Measurements from ENCODE around the gene CBFA2T2. TPM values are rescaled to one million over a fixed set of nuclear protein-coding genes. Genes with fewer than 3 reads are reported as not detected.
A peak's percentile ranks its signal among the peaks of the same experiment; 100 is the strongest.
"Not testable (repeated sequence)": the region's sequence is repeated elsewhere in the genome, so short reads cannot be mapped to it uniquely, and the experiment has no call there.

The CBFA2T2 gene
- total RNA-seq, 4 donors from 2014 or later = 16.7 to 22.5 (median 19.1) TPM

- no peak for DNase-seq (ENCODE audit: low spot score in 2 of 2)
- H3K9me3 ChIP-seq = no peaks in the 10 kb centered on the region
- H3K4me3 ChIP-seq = no peak overlapping the region
- WGBS, 2 donors = 86 to 89% methylated on average over 7 of the region's 7 CpGs
- H3K4me1 ChIP-seq = no peaks in the 10 kb centered on the region
- H3K27ac ChIP-seq = no peak overlapping the region
- no peaks in the 10 kb centered on the region for H3K36me3 ChIP-seq
- H3K27me3 ChIP-seq = no peaks in the 10 kb centered on the region
- no peak for TF ChIP-seq POLR2A (IDR thresholded peaks at IDR 0.05)
- no peak for TF ChIP-seq EP300 (IDR thresholded peaks at IDR 0.05)
- TF ChIP-seq CTCF (IDR thresholded peaks at IDR 0.05) = no peak
Observed at GRCh38 chr20:33459599-33459998, 30.3 kb upstream of the CBFA2T2 start.

GRCh38 chr20:33460711-33461110 lies 29.2 kb upstream of the CBFA2T2 start:
- TF ChIP-seq EP300 (IDR thresholded peaks at IDR 0.05) (no peak), CTCF (IDR thresholded peaks at IDR 0.05) (no peak), POLR2A (IDR thresholded peaks at IDR 0.05) (no peak)
- no peaks in the 10 kb centered on the region for H3K27me3 ChIP-seq
- 92 to 95% methylated on average over 5 of the region's 5 CpGs for WGBS, 2 donors
- H3K4me3 ChIP-seq = no peak overlapping the region
- H3K4me1 ChIP-seq = peaks cover 0 to 8% (median 1%) of the 10 kb centered on the region in 4 donors
- no peak for DNase-seq (ENCODE audit: low spot score in 2 of 2)
- no peaks in the 10 kb centered on the region for H3K9me3 ChIP-seq
- H3K27ac ChIP-seq = no peak overlapping the region
- no peaks in the 10 kb centered on the region for H3K36me3 ChIP-seq

GRCh38 chr20:33463332-33464101 lies 26.4 kb upstream of the CBFA2T2 start:
- Histone ChIP-seq H3K4me1 (peaks cover 0 to 9% (median 4%) of the 10 kb centered on the region in 4 donors), H3K9me3 (no peaks in the 10 kb centered on the region), H3K27ac (peak overlapping the region in 1 of 4 donors; percentile 28), H3K27me3 (no peaks in the 10 kb centered on the region), H3K36me3 (no peaks in the 10 kb centered on the region), H3K4me3 (no peak overlapping the region)
- DNase-seq (ENCODE audit: low spot score in 2 of 2) = no peak
- TF ChIP-seq POLR2A (IDR thresholded peaks at IDR 0.05) = no peak
- no peak for TF ChIP-seq CTCF (IDR thresholded peaks at IDR 0.05)
- TF ChIP-seq EP300 (IDR thresholded peaks at IDR 0.05) = no peak
- WGBS, 2 donors = 74 to 79% methylated on average over 7 of the region's 7 CpGs

- WGBS, 2 donors = 88 to 91% methylated on average over 8 of the region's 8 CpGs
- H3K36me3 ChIP-seq; DNase-seq (ENCODE audit: low spot score in 2 of 2); H3K4me3 ChIP-seq; H3K9me3 ChIP-seq; H3K4me1 ChIP-seq; H3K27me3 ChIP-seq: not testable (repeated sequence)
- peak overlapping the region in 1 of 4 donors; percentile 50 for H3K27ac ChIP-seq
Observed at GRCh38 chr20:33464759-33465158, 25.1 kb upstream of the CBFA2T2 start.

GRCh38 chr20:33465481-33466302 lies 24.2 kb upstream of the CBFA2T2 start:
- H3K9me3 ChIP-seq = no peaks in the 10 kb centered on the region
- no peaks in the 10 kb centered on the region for H3K36me3 ChIP-seq
- H3K4me3 ChIP-seq = no peak overlapping the region
- H3K4me1 ChIP-seq = peaks cover 0 to 9% (median 4%) of the 10 kb centered on the region in 4 donors
- no peaks in the 10 kb centered on the region for H3K27me3 ChIP-seq
- 38 to 47% methylated on average over 9 of the region's 9 CpGs for WGBS, 2 donors
- H3K27ac ChIP-seq = peak overlapping the region in 2 of 4 donors; percentile 10 to 54
- no peak for TF ChIP-seq EP300 (IDR thresholded peaks at IDR 0.05)
- no peak for TF ChIP-seq CTCF (IDR thresholded peaks at IDR 0.05)
- no peak for TF ChIP-seq POLR2A (IDR thresholded peaks at IDR 0.05)
- no peak for DNase-seq (ENCODE audit: low spot score in 2 of 2)

Data from tibial nerve (tissue), 4 donors.